Stimulated activated CD8-positive, alpha-beta memory T cell treated with anti-CD3 and anti-CD28 coated beads, Interleukin-2, amount 100 ng/mL, for 1 hour (primary cell): ENCODE measurements around the gene HERC6.
"Not testable (repeated sequence)": the region's sequence is repeated elsewhere in the genome, so short reads cannot be mapped to it uniquely, and the experiment has no call there.

ENCODE experiments used
- DNase-seq, 2 donors: peaks; one replicate each; pipeline ENCODE4 v3.0.0-alpha.2; 2020; ENCODE audit warnings: low read depth in 2 of 2

The HERC6 gene

DNA sequence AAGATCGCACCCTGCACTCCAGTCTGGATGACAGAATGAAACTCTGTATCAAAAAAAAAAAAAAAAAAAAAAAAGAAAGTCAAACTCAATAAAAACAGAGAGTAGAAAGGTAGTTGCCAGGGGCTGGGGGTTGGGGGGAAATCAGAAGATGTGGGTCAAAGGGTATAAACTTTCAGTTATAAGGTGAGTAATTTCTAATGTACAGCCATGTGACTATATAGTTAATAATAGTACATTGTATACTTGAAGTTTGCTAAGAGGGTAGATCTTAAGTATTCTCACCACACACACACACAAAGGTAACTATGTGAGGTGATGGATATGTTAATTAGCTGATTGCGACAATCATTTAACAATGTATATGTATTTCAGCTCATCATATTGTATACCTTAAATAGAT, 11.5 kb downstream of the HERC6 start:
- no peak for DNase-seq

DNA sequence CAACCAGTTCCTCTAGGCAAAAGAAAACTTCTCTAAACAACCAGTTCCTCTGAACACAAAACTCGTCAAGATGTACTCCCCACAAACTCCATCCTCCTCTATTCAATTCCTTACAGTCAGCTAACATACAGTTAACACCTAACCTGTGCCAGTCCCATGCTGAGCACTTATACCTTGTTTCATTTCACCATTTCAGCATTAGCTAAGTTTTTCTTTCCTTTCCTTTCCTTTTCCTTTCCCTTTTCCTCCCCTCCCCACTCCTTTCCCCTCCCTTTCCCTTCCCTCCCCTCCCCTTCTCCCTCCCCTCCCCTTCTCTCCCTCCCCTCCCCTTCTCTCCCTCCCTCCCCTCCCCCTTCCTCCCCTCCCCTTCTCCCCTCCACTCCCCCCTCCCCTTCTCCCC, 13.1 kb downstream of the HERC6 start:
- no peak for DNase-seq

DNA sequence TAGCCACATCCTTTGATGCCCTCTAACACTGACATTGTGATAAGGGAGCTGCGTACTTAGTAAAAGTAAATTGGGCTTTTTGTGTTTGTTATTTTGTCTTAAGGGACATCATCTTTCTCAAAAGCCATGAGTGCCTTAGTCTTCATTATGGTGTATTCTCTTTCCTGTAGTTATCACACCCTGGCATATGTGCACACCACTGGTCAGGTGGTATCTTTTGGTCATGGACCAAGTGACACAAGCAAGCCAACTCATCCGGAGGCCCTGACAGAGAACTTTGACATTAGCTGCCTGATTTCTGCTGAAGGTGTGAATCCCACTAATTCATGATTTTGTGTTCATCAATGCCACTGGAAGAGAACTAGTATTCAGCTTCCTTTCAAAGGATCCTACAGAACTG, 18.0 kb downstream of the HERC6 start:
- DNase-seq: no peak

DNA sequence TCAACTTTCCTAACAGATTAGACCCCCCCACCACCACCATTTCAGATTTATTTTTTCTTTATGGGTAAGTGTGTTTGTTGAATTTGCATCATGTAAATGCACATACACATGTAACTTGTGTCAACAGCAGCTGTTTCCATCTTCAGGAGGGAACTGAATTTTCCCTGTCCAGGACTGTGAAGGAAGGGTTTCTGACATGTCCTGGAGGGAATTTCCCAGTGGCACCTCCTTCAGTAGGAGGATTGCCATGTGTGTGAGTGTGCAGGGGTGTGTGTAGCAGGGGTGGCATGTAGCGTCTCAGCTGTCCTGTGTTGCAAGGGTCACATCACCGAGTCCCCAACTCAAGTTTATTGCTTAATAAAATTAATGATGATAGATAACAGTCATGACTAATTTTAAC, 19.7 kb downstream of the HERC6 start:
- DNase-seq: no peak

DNA sequence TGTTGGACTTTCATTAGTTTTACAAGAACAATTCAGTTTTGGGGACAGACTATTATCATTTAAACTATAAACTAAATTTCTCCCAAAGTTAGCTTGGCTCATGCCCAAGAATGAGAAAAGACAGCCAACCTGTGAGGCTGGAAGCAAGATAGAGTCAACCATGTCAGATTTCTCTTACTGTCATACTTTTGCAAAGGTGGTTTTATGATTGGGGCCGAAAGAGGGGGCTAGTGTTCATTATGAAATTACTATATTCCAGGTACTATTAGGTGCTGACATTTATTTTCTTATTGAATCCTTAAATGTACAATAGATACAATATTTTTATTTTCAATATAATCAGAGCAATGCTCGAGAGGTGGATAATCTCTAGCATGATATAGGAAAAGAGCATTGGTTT, 30.6 kb downstream of the HERC6 start:
- DNase-seq: no peak

DNA sequence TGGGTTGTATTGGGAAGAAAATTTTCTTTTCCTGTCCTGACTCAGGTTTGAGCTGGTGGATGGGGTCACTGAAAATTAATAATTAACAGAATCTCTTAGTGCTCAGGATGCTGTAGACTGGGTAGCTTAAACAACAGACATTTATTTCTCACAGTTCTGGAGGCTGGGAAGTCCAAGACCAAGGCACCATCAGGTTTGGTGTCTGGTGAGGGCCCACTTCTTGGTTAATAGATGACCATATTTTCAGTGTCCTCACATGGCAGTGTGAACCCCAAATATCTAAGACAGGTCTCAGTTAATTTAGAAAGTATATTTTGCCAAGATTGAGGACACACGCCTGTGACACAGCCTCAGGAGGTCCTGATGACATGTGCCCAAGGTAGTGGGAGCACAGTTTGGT, 31.1 kb downstream of the HERC6 start:
- no peak for DNase-seq

DNA sequence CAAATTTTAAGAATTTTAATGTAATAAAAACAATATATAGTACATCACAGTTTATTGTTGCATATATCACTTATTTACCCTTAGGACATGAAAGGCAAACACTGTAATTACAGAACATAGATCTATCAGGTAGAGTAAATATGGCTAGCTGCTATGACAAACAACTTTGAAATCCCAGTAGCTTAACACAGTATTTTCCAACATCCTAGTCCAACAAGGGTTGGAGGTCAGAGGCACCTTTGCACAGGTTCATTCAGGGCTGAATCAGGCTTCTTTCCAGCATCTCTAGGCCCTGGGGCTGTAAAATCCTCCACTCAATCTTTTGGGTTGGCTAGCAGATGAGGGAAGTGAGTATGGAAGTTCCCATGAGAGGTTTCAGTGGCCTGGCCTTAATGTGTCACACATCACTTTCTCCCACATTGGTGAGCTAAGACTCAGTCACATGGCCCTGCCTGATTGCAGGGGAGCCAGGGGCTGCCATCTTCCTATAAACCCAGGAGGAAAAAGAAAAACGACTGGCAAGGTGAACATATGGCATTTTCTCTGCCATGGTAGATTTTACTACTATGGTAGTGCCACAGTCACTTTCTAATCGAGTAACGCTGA, 32.9 kb downstream of the HERC6 start:
- no peak for DNase-seq

DNA sequence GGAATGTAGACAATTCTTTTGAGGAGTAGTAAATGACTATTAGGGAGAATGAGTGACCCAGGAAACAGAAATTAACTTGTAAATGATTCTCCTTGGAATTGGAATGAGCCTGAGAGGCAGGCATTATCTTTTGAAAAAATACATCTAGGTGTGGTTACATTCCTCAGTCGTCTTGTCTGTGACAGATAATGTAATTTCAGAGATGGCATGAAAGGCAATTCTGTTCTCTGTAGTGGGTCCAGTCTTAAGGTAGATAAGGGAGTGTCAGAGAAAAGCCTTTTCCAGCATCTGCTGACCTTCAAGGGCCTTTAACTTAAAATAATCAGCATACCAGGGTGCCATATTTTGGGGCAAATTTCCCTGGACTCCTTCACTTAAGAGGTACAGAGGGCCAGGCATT, 35.1 kb downstream of the HERC6 start:
- DNase-seq: no peak

DNA sequence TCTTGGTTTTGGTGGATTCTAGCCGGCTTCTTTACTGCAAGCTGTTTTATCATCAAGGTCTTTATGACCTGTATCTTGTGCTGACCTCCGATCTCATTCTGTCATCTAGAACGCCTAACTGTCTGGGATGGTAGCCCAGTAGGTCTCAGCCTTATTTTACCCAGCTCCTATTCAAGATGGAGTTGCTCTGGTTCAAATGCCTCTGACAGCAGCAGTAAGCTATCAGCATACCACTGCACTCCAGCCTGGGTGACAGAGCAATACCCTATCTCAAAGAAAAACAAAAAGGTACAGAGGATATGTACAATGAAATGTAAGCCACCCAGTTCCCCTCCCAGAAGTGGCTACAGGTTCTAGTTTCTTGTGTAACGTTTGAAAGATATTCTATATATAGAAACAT, 36.1 kb downstream of the HERC6 start:
- no peak for DNase-seq

DNA sequence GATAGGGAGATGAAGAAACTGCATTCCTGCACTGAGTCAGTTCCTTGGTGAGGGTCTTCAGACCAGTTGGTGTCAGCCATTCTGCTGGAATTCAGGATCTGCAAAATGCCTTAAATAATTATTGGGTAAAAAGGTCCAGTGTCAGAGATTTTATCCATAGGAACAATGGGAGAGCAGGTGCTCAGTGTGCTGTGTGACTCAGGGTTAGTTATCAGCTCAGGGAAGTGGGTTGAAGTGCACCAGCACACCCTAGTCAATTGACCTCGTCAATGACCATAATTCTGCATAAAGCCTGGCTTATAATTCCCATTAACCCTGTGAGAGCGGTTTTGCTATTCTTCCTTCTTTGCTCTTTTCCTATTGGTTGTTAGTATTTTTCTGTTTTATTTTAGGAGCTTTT, 37.3 kb downstream of the HERC6 start:
- no peak for DNase-seq

DNA sequence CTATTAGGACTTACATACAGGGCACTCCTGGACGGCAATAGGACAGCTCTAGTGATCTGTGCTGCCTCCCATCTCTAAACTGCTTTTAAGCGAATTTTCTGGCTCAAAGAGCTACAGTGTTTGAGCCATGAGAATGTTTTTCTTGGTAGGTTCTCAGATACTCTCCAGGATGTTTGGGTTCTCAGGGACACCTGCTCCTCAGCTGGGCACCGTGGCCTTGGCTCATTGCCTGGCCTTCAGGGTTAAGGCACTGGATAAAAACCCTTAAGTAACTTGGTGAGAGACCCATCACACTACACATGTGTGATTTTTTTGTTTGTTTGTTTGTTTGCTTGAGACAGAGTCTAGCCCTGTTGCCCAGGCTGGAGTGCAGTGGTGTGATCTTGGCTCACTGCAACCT, 39.8 kb downstream of the HERC6 start:
- DNase-seq: no peak

DNA sequence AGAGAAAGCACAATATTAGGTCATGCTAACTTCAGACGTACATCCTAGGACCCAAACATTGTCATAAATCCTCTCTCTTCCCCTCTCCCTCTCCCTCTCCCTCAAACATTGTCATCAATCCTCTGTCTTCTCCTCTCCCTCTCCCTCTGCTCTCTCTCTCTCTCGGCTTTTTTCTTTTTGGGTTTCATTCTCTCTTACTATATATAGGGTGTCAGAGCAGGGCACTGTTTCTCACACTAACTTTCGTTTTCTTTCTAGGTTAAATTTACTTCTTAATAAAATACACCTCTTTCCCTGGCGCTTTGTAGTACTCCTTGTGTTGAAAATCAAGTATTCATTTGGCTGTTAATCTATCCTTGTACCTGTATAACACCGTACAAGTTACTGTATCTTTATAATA, 41.2 kb downstream of the HERC6 start:
- no peak for DNase-seq

DNA sequence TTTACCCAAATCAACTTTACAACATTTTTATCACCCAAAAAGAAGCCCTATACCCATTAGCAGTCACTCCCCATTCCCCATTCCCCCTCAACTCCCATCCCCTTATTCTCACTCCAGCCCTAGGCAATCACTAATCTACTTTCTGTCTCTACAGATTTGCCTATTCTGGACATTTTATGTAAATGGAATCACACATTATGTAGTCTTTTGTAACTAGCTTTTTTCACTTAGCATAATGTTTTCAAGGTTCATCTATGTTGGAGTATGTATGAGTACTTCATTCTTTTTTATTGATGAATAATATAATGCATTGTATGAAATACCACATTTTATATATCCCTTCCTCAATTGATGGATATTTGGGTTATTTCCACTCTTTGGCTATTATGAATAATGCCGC, 42.2 kb downstream of the HERC6 start:
- no peak for DNase-seq

DNA sequence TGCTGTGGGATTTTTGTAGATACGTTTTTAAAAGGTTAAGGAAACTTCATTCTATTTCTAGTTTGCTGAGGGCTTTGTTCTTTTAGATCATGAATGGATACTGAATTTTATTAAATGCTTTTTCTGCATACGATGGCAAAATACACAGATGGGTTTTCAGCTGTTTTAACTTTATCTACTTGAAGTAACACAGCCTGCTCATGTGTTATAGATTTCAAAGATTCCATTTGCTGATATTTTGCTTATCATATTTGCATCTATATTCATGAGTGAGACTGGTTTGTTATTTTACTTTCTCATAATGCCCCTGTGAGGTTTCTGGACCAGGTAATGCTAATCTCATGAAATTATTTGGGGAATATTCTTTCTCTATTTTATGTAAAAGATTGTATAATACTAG, 43.8 kb downstream of the HERC6 start:
- no peak for DNase-seq

DNA sequence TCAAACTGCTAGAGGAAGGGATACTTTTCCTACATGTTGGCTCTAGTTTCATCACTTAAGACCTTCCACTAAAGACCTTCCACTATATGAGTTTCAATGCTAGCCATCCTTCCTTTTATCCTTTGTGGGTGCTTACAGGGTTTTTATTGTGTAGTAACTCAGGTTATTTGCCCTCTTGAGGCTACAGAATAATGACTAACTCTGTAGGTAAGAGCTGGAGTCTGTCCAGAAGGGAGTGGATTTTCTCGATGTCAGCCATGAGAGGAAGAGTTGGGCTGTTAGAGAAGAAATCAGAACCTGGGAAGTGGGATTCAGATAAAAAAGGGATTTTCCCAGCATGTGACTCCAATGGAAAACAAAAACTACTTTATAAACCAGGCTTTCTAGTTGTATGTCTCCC, 50.7 kb downstream of the HERC6 start:
- no peak for DNase-seq

DNA sequence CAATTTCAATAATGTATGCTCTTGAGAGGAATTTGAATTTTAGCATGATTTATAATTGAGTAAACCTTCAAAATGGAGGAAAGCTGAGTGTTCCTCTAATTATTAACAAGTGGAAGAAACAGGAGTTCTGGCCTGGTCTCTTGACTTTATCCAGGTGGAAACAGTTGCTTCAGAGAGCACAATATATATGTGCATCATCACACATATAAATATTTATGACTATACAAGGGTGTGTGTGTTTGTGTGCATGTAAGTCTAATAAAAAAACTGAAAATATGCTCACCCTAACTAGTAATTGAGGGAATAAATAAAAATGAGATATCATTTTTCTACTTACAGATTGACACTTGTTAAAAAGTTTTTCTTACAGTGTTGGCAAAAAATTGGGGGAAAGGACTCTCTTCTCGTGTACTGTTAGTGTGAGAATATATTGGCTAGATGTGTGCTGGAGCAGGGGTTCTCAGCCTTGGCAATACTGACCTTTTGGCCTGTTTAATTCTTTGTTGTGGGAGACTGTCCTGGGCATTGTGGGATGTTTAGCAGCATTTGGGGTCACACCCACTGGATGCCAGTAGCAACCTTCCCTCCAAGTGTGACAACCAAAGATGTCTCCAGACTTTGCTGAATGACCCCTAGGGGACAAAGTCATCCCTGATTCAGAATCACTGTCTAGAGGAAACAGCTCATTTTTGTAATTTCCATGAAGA, 57.5 kb downstream of the HERC6 start:
- DNase-seq: no peak

DNA sequence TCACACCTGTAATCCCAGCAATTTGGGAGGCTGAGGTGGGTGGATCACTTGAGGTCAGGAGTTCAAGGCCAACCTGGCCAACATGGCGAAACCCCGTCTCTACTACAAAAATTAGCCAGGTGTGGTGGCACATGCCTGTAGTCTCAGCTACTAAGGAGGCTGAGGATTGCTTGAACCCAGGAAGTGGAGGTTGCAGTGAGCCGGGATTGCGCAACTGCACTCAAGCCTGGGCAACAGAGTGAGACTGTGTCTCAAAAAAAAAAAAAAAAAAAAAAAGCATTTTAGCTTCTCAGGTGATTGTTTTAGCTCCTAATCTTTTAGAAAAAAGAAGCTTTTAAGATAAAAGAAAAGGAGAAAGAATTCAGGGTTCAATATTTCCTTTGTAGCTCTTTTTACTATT, 59.2 kb downstream of the HERC6 start:
- not testable (repeated sequence) for DNase-seq

DNA sequence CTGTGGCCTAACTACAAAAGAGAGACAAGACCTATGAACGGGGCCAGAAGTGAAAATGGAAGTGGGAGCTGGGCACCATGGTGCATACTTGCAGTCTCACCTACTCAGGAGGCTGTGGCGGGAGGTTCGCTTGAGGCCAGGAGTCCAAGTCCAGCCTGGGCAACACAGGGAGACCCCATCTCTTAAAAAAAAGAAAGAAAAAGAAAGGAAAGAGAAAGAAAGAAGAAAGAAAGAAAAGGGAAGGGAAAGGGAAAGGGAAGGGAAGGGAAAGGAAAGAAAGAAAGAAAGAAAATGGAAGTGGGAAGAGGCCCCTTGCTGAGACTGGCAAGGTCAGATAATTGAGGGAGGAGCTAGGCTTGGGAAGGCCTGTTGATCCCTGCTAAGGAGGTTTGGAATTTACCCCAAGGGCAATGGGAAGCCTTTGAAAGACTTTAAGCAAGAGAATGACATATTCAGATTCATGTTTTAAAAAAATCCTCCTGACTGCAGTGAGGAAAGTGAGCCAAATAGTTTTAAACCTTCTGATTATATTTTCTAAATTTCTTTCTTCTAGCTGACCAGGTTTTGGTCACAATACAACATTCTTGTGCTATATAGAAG, 60.6 kb downstream of the HERC6 start:
- DNase-seq: no peak

DNA sequence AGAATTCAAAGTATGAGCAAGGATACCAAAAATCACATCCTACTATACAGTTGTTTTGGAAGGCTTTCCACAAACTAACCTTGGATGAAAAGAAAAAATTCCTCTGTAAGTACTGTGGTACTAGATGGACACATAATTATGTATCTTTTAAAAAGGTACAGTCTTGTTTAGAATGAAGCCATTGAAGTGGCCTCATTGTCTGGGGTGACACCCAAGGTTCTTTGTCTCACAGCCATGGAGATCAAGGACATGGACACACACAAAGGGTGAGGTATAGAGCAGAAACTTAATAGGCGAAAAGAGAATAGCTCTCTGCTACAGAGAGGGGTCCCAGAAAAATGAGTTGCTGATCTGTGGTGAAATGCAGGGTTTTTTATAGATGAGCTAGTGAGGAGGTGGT, 61.5 kb downstream of the HERC6 start:
- DNase-seq: no peak

DNA sequence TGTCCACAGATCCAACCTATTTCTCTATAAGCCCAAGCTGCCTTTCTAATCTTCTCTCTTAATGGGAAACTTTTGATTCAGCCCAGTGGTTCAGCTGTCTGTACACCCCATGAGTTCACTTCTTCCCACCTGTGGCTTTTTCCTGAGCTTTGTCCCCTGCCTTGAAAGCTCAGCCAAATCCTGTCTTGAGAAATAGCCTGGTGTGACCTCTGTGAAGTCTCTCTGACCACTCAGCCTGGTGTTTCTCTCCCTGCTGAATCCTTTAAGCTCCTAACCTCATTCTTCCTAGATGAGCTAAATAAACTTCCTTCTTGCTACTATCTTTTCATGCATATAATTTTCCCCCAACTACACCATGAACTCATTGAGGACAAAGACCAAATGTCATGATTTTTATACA, 63.0 kb downstream of the HERC6 start:
- no peak for DNase-seq

DNA sequence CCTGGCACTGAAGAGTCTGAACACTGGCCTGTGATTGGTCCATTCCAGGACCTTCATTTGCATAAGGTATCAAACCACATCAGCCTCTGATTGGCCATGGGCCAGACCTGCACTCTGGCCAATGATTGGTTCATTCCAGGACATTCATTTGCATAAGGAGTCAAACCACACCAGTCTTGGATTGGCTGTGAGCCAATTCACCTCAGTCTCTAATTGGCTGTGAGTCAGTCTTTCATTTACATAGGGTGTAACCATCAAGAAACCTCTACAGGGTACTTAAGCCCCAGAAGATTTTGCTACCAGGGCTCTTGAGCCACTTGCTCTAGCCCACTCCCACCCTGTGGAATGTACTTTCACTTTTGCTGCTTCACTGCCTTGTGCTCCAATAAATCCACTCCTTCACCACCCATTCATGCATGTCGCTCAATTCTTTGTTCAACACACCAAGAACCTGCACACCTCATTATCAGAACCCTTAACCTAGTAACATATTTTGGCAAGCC, 64.1 kb downstream of the HERC6 start:
- no peak for DNase-seq

DNA sequence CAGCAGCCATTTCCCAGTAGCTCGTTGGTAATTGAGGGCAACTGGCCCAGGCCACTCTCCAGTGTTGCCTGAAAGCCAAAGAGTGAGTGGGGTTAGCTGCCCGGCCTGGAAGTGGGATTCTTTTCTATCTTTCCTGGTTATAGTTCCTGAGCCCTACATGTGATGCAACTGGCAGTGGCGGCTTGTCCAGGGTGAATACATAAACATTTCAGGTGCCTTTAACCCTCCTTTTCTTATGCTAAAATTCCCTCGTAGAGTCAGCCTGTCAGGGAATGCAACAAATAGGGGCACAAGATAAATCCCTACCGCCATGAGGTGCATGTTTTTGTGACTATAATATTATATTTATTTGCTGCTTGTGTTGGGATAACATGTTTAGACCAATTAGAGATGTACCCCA, 64.8 kb downstream of the HERC6 start:
- no peak for DNase-seq

DNA sequence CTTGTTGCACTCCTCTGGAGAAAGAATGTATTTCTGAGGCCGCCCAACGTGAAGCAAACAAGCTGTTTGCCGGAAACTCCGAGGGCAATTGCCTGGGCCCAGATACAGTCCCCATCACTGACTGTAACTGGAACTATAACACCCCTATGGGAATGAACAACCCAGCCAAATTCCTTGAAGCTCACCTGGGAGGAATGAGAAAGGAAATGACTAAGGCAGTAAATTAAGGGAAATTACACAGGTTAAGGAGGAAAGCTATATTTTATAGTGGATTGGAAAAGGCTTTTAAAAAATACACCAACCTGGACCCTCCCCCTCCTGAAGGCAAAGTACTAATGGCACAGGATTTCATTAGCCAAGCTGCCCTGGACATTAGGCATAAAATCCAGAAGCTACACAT, 66.6 kb downstream of the HERC6 start:
- DNase-seq: no peak
